ENCODE data around the gene MSH6. TPM values are rescaled to one million over a fixed set of nuclear protein-coding genes. Genes with fewer than 3 reads are reported as not detected.

MSH6 gene
- total and polyA plus RNA-seq, 2 of the 8 experiments (the other 6 are each of a cell fraction or from before 2014, with no cell fraction given): 45.8 to 301 TPM

GRCh38 chr2:47833516-47833968 is 50.6 kb downstream of the MSH6 start:
- Histone ChIP-seq H3K27me3 (replicated peaks in 1 of 4; ENCODE audit: control insufficient read depth in 3 of 4, extremely low read depth in 1 of 4, insufficient read depth in 3 of 4, low read length in 3 of 4) (no peaks in the 10 kb centered on the region), H4K5ac (ENCODE audit: insufficient read length, low read depth, low read length) (no peak overlapping the region), H3K56ac (replicated peaks; ENCODE audit: insufficient read length, low read depth, low read length) (no peak overlapping the region), H3K4ac (replicated peaks; ENCODE audit: insufficient read length, low read depth, low read length) (no peak overlapping the region), H3K4me2 (ENCODE audit: insufficient read depth in 1 of 2, low read depth in 2 of 2, low read length in 2 of 2) (no peak overlapping the region), H2BK120ac (replicated peaks; ENCODE audit: low read depth, low read length) (no peak overlapping the region), H3K9ac (replicated peaks in 1 of 4; ENCODE audit: extremely low read depth in 1 of 4, low read depth in 3 of 4, low read length in 3 of 4) (no peak overlapping the region), H2BK15ac (ENCODE audit: low read length) (no peak overlapping the region), H3K27ac (ENCODE audit: low read depth, low read length) (no peak overlapping the region), H4K20me1 (replicated peaks in 1 of 2; ENCODE audit: control insufficient read depth in 1 of 2, insufficient read depth in 2 of 2, low read length in 2 of 2) (peaks cover 0 to 2% of the 10 kb centered on the region in 2 experiments), H2BK12ac (ENCODE audit: low read depth, low read length) (no peak overlapping the region), H3K23ac (ENCODE audit: insufficient read length) (no peak overlapping the region), H2BK5ac (ENCODE audit: low read depth, low read length) (no peak overlapping the region), H3K14ac (ENCODE audit: insufficient read length) (no peak overlapping the region), H4K91ac (replicated peaks; ENCODE audit: insufficient read length, low read length) (no peak overlapping the region), H2BK20ac (ENCODE audit: low read length) (no peak overlapping the region), H3K79me1 (ENCODE audit: low read depth, low read length) (no peaks in the 10 kb centered on the region), H2AK5ac (ENCODE audit: low read depth, low read length) (no peak overlapping the region), H3K18ac (ENCODE audit: extremely low read depth, low read length) (no peak overlapping the region), H4K8ac (ENCODE audit: extremely low read depth, insufficient read depth, low read length) (no peak overlapping the region), H3K4me3 (ENCODE audit: extremely low read depth in 1 of 4, insufficient read depth in 2 of 4, low read depth in 3 of 4, low read length in 4 of 4) (no peak overlapping the region), H3K9me3 (ENCODE audit: insufficient read depth in 2 of 2, low read depth in 1 of 2, low read length in 1 of 2) (no peaks in the 10 kb centered on the region), H2AFZ (ENCODE audit: low read length) (no peak overlapping the region), H3K23me2 (ENCODE audit: low read depth, low read length) (no peaks in the 10 kb centered on the region), H3K79me2 (ENCODE audit: control insufficient read depth in 1 of 2, insufficient read depth in 2 of 2, low read length in 2 of 2) (no peaks in the 10 kb centered on the region), H3K36me3 (ENCODE audit: control insufficient read depth in 2 of 4, insufficient read depth in 4 of 4, low read length in 3 of 4) (peaks cover 3 to 77% (median 29%) of the 10 kb centered on the region in 4 experiments), H3K4me1 (replicated peaks in 1 of 4; ENCODE audit: control insufficient read depth in 3 of 4, insufficient read depth in 4 of 4, low read length in 3 of 4) (no peaks in the 10 kb centered on the region)
- POLR2A ChIA-PET (ENCODE audit: partially characterized antibody): interaction anchor here (0.5 to 1.2 kb wide), 2 partner anchors 18 to 537 kb away, joined by 3 to 4 read pairs; no protein-coding TSS in a partner anchor
- FAIRE-seq (no peak), DNase-seq (ENCODE audit: low read depth in 1 of 2, low spot score in 2 of 2) (no peak)
- TF ChIP-seq BRCA1 (IDR thresholded peaks at IDR 0.05; ENCODE audit: low read depth, low read length): no peak
- TF ChIP-seq SIX5 (IDR thresholded peaks at IDR 0.05; ENCODE audit: low read depth, low read length): no peak
- TF ChIP-seq KDM5A (IDR thresholded peaks at IDR 0.05; ENCODE audit: low read length): no peak
- no peak for TF ChIP-seq GABPA (IDR thresholded peaks at IDR 0.05; ENCODE audit: borderline replicate concordance, insufficient read depth, low read length)
- no peak for TF ChIP-seq SRF (IDR thresholded peaks at IDR 0.05; ENCODE audit: low read depth, low read length)
- no peak for TF ChIP-seq GTF2F1 (IDR thresholded peaks at IDR 0.05; ENCODE audit: borderline replicate concordance, low read depth, low read length)
- TF ChIP-seq CBX8 (IDR thresholded peaks at IDR 0.05; ENCODE audit: borderline replicate concordance, low read depth, low read length): no peak
- no peak for TF ChIP-seq ATF3 (IDR thresholded peaks at IDR 0.05; ENCODE audit: insufficient read depth, low read depth, low read length)
- TF ChIP-seq E2F6 (IDR thresholded peaks at IDR 0.05): no peak
- TF ChIP-seq CREB1 (IDR thresholded peaks at IDR 0.05): no peak
- no peak for TF ChIP-seq HDAC6 (IDR thresholded peaks at IDR 0.05; ENCODE audit: low read depth, low read length)
- no peak for TF ChIP-seq CHD1 (IDR thresholded peaks at IDR 0.05; ENCODE audit: low read depth, low read length)
- TF ChIP-seq CBX5 (IDR thresholded peaks at IDR 0.05; ENCODE audit: low read depth, low read length): no peak
- TF ChIP-seq EZH2 (IDR thresholded peaks at IDR 0.05; ENCODE audit: low read depth, low read length, severe bottlenecking): no peak
- WGBS, 2 experiments (ENCODE audit: extremely low coverage in 1 of 2, insufficient coverage in 1 of 2, insufficient read length in 1 of 2, insufficient replicate concordance in 2 of 2, low coverage in 1 of 2, low lambda C conversion rate in 2 of 2, missing lambda C conversion rate in 1 of 2): 95% methylated on average over 2 of the region's 2 CpGs; no CpG with 5 or more reads in 1 of the 2 experiments
- CTCF ChIA-PET (ENCODE audit: partially characterized antibody): no interaction called here

Measured in H1 (cell line).